Uterus (tissue), 4 donors: ENCODE results near the gene PLXNA4. TPM values are rescaled to one million over a fixed set of nuclear protein-coding genes. Genes with fewer than 3 reads are reported as not detected.
A peak's percentile ranks its signal among the peaks of the same experiment; 100 is the strongest.

Experiments
- DNase-seq, 2 donors: peaks; one replicate each; pipeline ENCODE4 v3.0.0-alpha.2; 2019 to 2020
- H3K27ac ChIP-seq, 2 donors: fragments of 200-600 bp; sonication (generic); 1 replicate in 1 of 2; 2 replicates in 1 of 2; pipeline ENCODE4 v1.5.1; 2016 to 2018
- H3K27me3 ChIP-seq, 2 donors: fragments of 200-600 bp; sonication (generic); one replicate each; pipeline ENCODE4 v1.5.1; 2018 to 2019; ENCODE audit warnings: control low read depth in 1 of 2
- H3K36me3 ChIP-seq, 2 donors: fragments of 200-600 bp; sonication (generic); one replicate each; pipeline ENCODE4 v1.5.1; 2019; ENCODE audit warnings: control low read depth in 1 of 2
- H3K4me1 ChIP-seq, 2 donors: fragments of 200-600 bp; sonication (generic); one replicate each; pipeline ENCODE4 v1.5.1; 2018 to 2019; ENCODE audit warnings: control low read depth in 1 of 2
- H3K4me3 ChIP-seq, 2 donors: fragments of 200-600 bp; sonication (generic); 1 replicate in 1 of 2; 2 replicates in 1 of 2; pipeline ENCODE4 v1.5.1; 2018 to 2019; ENCODE audit warnings: mild to moderate bottlenecking in 1 of 2
- H3K9me3 ChIP-seq, 2 donors: fragments of 200-600 bp; sonication (generic); one replicate each; pipeline ENCODE4 v1.5.1; 2019; ENCODE audit warnings: control low read depth in 1 of 2
- CTCF ChIP-seq, 4 experiments: fragments of 200-600 bp in 2 of 4; fragments of 450-650 bp in 2 of 4; sonication (generic) in 2 of 4; IDR thresholded peaks; one replicate each; pipeline ENCODE4 v1.5.1; 2016 to 2019; ENCODE audit warnings: antibody characterized with exemption in 4 of 4, mild to moderate bottlenecking in 2 of 4, moderate library complexity in 1 of 4
- POLR2A ChIP-seq, 2 donors: fragments of 450-650 bp; IDR thresholded peaks; one replicate each; pipeline ENCODE4 v1.6.1; 2016; ENCODE audit warnings: antibody characterized with exemption in 2 of 2, mild to moderate bottlenecking in 1 of 2, moderate library complexity in 1 of 2
- intact Hi-C: fragments of 100-400 bp; cut with DNase I; formaldehyde crosslinking; loops from one replicate; pipeline ENCODE4 v1.15.1; 2023; ENCODE audit warnings: low total_unique reads
- total RNA-seq, 4 donors: library from RNA; depleted of rRNA in 3 of 4; stranded (reverse); fragments of >200 nt in 3 of 4; gene quantifications; one replicate each; pipeline versions ENCODE4 v1.1.0 to v1.2.4, GENCODE V29; 2014 to 2023
- donor health status: DM: yes; HTN: yes; CAD: no.

PLXNA4 gene
- total RNA-seq, 4 donors from 2014 or later = 4.1 to 16.5 (median 7.7) TPM

- TF ChIP-seq POLR2A (IDR thresholded peaks at IDR 0.05) (no peak), CTCF (IDR thresholded peaks at IDR 0.05) (no peak)
- no peak overlapping the region for H3K27ac ChIP-seq
- intact Hi-C loops = no loop called here
- no peaks in the 10 kb centered on the region for H3K36me3 ChIP-seq
- no peak overlapping the region for H3K4me3 ChIP-seq
- H3K9me3 ChIP-seq = no peaks in the 10 kb centered on the region
- no peaks in the 10 kb centered on the region for H3K27me3 ChIP-seq
- no peaks in the 10 kb centered on the region for H3K4me1 ChIP-seq
- DNase-seq = no peak
Measured at GRCh38 chr7:132105096-132105495, 471.2 kb downstream of the PLXNA4 start.

GRCh38 chr7:132103718-132104117 is 472.6 kb downstream of the PLXNA4 start:
- intact Hi-C loops = no loop called here

DNA sequence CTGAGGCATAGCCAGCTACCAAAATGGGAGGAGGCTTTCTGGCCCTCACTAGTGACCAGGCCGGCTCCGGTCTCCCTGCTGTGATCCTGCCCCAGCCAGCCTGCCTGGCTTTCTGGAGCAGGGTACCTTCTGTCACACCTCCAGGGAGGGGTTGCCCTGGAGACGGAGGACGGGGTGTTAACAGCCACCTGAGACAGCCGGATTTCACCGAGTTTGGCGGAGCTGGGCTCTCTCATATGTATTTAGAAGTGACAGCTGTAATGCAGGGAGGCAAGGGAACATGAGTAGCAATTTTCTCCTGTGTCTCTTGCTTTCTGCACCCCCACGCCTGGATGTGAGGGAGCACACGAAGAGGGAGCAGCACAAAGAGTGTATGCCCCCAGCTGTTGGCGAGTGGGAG is 473.3 kb downstream of the PLXNA4 start:
- DNase-seq = no peak
- Histone ChIP-seq H3K4me1 (no peaks in the 10 kb centered on the region), H3K36me3 (no peaks in the 10 kb centered on the region), H3K27ac (no peak overlapping the region), H3K9me3 (no peaks in the 10 kb centered on the region), H3K4me3 (no peak overlapping the region), H3K27me3 (no peaks in the 10 kb centered on the region)
- TF ChIP-seq CTCF (IDR thresholded peaks at IDR 0.05) = no peak
- TF ChIP-seq POLR2A (IDR thresholded peaks at IDR 0.05) = no peak
- intact Hi-C loops = no loop called here

More at GRCh38 chr7:132103718-132104117, 472.6 kb downstream of the PLXNA4 start:
- TF ChIP-seq CTCF (IDR thresholded peaks at IDR 0.05) = no peak
- TF ChIP-seq POLR2A (IDR thresholded peaks at IDR 0.05) = no peak
- Histone ChIP-seq H3K4me3 (no peak overlapping the region), H3K36me3 (no peaks in the 10 kb centered on the region), H3K9me3 (no peaks in the 10 kb centered on the region), H3K4me1 (no peaks in the 10 kb centered on the region), H3K27me3 (no peaks in the 10 kb centered on the region), H3K27ac (no peak overlapping the region)
- no peak for DNase-seq

DNA sequence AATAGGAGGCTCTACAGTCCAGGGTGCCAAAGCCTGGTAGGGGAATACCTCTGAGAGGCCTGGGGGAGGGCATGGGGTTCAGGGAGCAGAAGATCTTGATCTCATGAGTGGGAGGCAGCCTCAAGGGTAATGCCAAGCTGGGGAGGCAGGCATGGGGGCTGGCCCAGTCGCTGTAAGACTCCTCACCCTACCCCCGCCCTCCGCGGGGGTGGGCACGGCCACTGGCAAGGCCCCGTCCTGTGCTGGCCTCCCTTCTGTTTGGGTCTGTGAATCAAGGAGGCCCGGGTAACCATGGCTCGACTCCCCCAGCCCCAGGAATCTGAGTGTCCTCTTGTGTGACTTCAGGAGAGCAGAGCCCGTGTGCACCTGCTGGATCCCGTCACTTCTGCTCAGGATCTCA is 473.9 kb downstream of the PLXNA4 start:
- Histone ChIP-seq H3K4me1 (no peaks in the 10 kb centered on the region), H3K4me3 (no peak overlapping the region), H3K27me3 (no peaks in the 10 kb centered on the region), H3K9me3 (no peaks in the 10 kb centered on the region), H3K36me3 (no peaks in the 10 kb centered on the region), H3K27ac (no peak overlapping the region)
- intact Hi-C loops = no loop called here
- TF ChIP-seq POLR2A (IDR thresholded peaks at IDR 0.05) = no peak
- no peak for TF ChIP-seq CTCF (IDR thresholded peaks at IDR 0.05)
- DNase-seq = no peak

DNA sequence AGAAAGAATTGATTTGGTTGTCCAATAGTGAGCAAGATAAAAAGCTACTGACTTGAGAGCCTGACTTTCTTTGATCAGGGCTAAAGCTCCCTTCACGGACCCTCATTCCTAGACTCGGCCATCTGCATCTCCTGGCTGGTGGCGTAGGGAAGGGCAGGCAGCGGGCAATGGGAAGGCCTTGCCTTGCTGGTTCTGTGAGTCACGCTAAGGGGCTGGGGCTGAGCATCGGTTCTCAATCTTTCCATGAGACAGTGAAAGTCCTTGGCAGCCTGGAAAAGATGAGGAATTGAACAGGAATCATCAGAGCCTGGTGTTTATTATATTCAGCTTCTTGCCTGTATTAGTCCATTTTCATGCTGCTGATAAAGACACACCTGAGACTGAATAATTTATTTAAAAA is 475.3 kb downstream of the PLXNA4 start:
- intact Hi-C loops = no loop called here
- peak in 1 of 2 donors; percentile 1 for DNase-seq
- TF ChIP-seq CTCF (IDR thresholded peaks at IDR 0.05) = no peak
- TF ChIP-seq POLR2A (IDR thresholded peaks at IDR 0.05) = no peak
- Histone ChIP-seq H3K4me1 (no peaks in the 10 kb centered on the region), H3K4me3 (no peak overlapping the region), H3K27me3 (no peaks in the 10 kb centered on the region), H3K9me3 (no peaks in the 10 kb centered on the region), H3K27ac (no peak overlapping the region), H3K36me3 (no peaks in the 10 kb centered on the region)
